SK-N-SH treated with all-trans-retinoic acid at 6 μM for 48 hours (cell line): ENCODE data around the gene NAA38.

ENCODE experiments used
- ARNTL ChIP-seq: fragments of 450-650 bp; formaldehyde crosslinking; IDR thresholded peaks from 2 replicates; pipeline ENCODE4 v1.5.0; 2020; ENCODE audit warnings: low read depth, mild to moderate bottlenecking, moderate library complexity, borderline replicate concordance
- BACH2 ChIP-seq: fragments of 250-450 bp; sonication (Bioruptor Pico); IDR thresholded peaks from 2 replicates; pipeline ENCODE4 v1.9.0; 2021; ENCODE audit warnings: mild to moderate bottlenecking, borderline replicate concordance
- CSRNP3 ChIP-seq: fragments of 250-450 bp; sonication (Bioruptor Pico); IDR thresholded peaks from 2 replicates; pipeline ENCODE4 v1.5.1; 2021; ENCODE audit warnings: mild to moderate bottlenecking, moderate library complexity
- ESRRG ChIP-seq: fragments of 250-450 bp; sonication (Bioruptor Pico); IDR thresholded peaks from 2 replicates; pipeline ENCODE4 v1.6.1; 2021; ENCODE audit warnings: mild to moderate bottlenecking
- GLIS3 ChIP-seq: fragments of 250-450 bp; sonication (Bioruptor Pico); IDR thresholded peaks from 2 replicates; pipeline ENCODE4 v1.5.0; 2020; ENCODE audit warnings: mild to moderate bottlenecking, moderate library complexity
- OSR1 ChIP-seq: fragments of 250-450 bp; sonication (Bioruptor Pico); IDR thresholded peaks from 2 replicates; pipeline ENCODE4 v1.8.0; 2022; ENCODE audit warnings: moderate library complexity, mild to moderate bottlenecking, inconsistent platforms
- RARB ChIP-seq: fragments of 250-450 bp; sonication (Bioruptor Pico); IDR thresholded peaks from 2 replicates; pipeline ENCODE4 v1.8.0; 2021; ENCODE audit warnings: mild to moderate bottlenecking, moderate library complexity
- TCF4 ChIP-seq: fragments of 250-450 bp; sonication (Bioruptor Pico); IDR thresholded peaks from 2 replicates; pipeline ENCODE4 v1.8.0; 2021; ENCODE audit warnings: mild to moderate bottlenecking, moderate library complexity, borderline replicate concordance
- TOX ChIP-seq: fragments of 250-450 bp; sonication (Bioruptor Pico); IDR thresholded peaks from 2 replicates; pipeline ENCODE4 v1.8.0; 2021; ENCODE audit warnings: mild to moderate bottlenecking, moderate library complexity, borderline replicate concordance
- TSHZ2 ChIP-seq: fragments of 250-450 bp; sonication (Bioruptor Pico); IDR thresholded peaks from 2 replicates; pipeline ENCODE4 v1.5.0; 2020; ENCODE audit warnings: mild to moderate bottlenecking, moderate library complexity
- ZC3H10 ChIP-seq: fragments of 250-450 bp; sonication (Bioruptor Pico); IDR thresholded peaks from 2 replicates; pipeline ENCODE4 v1.5.1; 2021; ENCODE audit warnings: mild to moderate bottlenecking, moderate library complexity
- ZFP3 ChIP-seq: fragments of 250-450 bp; sonication (Bioruptor Pico); IDR thresholded peaks from 2 replicates; pipeline ENCODE4 v1.5.0; 2020; ENCODE audit warnings: mild to moderate bottlenecking, moderate library complexity
- ZNF565 ChIP-seq: fragments of 450-650 bp; formaldehyde crosslinking; conservative IDR thresholded peaks from 2 replicates; pipeline ENCODE4 v1.5.0; 2020; ENCODE audit warnings: low read depth, mild to moderate bottlenecking, moderate library complexity
- TF ChIP-seq, protein P1 (sequence below): fragments of 250-450 bp; sonication (Bioruptor Pico); IDR thresholded peaks from 2 replicates; pipeline ENCODE4 v1.8.0; 2020; ENCODE audit warnings: mild to moderate bottlenecking, moderate library complexity, borderline replicate concordance

GRCh38 chr17:7856011-7856810, 1.1 kb downstream of the NAA38 start:
- TF ChIP-seq TOX (CRISPR knock-in tag) (no peak), ARNTL (CRISPR knock-in tag) (no peak), OSR1 (CRISPR knock-in tag) (no peak), ZNF565 (CRISPR knock-in tag) (no peak), TCF4 (no peak), ZFP3 (CRISPR knock-in tag) (no peak), GLIS3 (CRISPR knock-in tag) (peak; percentile 24; the same call in 1 of the 2 replicates), ESRRG (CRISPR knock-in tag) (no peak), TSHZ2 (CRISPR knock-in tag) (no peak), CSRNP3 (no peak), ZC3H10 (CRISPR knock-in tag) (no peak), RARB (CRISPR knock-in tag) (no peak), BACH2 (CRISPR knock-in tag) (no peak)
- TF ChIP-seq, protein P1, sequence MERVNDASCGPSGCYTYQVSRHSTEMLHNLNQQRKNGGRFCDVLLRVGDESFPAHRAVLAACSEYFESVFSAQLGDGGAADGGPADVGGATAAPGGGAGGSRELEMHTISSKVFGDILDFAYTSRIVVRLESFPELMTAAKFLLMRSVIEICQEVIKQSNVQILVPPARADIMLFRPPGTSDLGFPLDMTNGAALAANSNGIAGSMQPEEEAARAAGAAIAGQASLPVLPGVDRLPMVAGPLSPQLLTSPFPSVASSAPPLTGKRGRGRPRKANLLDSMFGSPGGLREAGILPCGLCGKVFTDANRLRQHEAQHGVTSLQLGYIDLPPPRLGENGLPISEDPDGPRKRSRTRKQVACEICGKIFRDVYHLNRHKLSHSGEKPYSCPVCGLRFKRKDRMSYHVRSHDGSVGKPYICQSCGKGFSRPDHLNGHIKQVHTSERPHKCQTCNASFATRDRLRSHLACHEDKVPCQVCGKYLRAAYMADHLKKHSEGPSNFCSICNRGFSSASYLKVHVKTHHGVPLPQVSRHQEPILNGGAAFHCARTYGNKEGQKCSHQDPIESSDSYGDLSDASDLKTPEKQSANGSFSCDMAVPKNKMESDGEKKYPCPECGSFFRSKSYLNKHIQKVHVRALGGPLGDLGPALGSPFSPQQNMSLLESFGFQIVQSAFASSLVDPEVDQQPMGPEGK = no peak
